GM13977 (cell line): ENCODE results near the gene YOD1.

Source experiments
- DNase-seq: peaks from one replicate; pipeline ENCODE4 v3.0.0; 2012; ENCODE audit warnings: low spot score
- CTCF ChIP-seq: IDR thresholded peaks from 2 replicates; pipeline ENCODE4 v1.5.1; 2012; ENCODE audit warnings: mild to moderate bottlenecking, control low read depth; ENCODE audit not compliant: insufficient read depth; ENCODE audit errors: extremely low read depth, missing control alignments
- in situ Hi-C: fragments of 300-500 bp; cut with MboI; formaldehyde crosslinking; loops from one replicate; pipeline ENCODE4 v1.12.0; 2022; ENCODE audit warnings: low sequenced_read_pairs, low pct_unique_long_range_greater_than_20kb, mixed read lengths, inconsistent platforms; ENCODE audit not compliant: unreplicated experiment

Gene YOD1

GRCh38 chr1:207073906-207074820 is 23.2 kb upstream of the YOD1 start:
- TF ChIP-seq CTCF = no peak
- DNase-seq = no peak
- in situ Hi-C loops = loop anchor here (10.0 kb wide), 1 partner anchor 331 kb away; no protein-coding TSS in a partner anchor

GRCh38 chr1:207072233-207072632 is 21.2 kb upstream of the YOD1 start:
- no peak for DNase-seq
- no peak for TF ChIP-seq CTCF
- in situ Hi-C loops = loop anchor here (10.0 kb wide), 1 partner anchor 333 kb away; no protein-coding TSS in a partner anchor

GRCh38 chr1:207071426-207071825 is 20.4 kb upstream of the YOD1 start:
- no peak for DNase-seq
- no peak for TF ChIP-seq CTCF
- in situ Hi-C loops = loop anchor here (10.0 kb wide), 1 partner anchor 333 kb away; no protein-coding TSS in a partner anchor

GRCh38 chr1:207070811-207071210 is 19.8 kb upstream of the YOD1 start:
- in situ Hi-C loops = loop anchor here (10.0 kb wide), 1 partner anchor 334 kb away; no protein-coding TSS in a partner anchor
- DNase-seq = no peak
- no peak for TF ChIP-seq CTCF

GRCh38 chr1:207069858-207070506 is 19.0 kb upstream of the YOD1 start:
- no peak for TF ChIP-seq CTCF
- DNase-seq = no peak
- in situ Hi-C loops = loop anchor here (10.0 kb wide), 1 partner anchor 335 kb away; no protein-coding TSS in a partner anchor

- in situ Hi-C loops = no loop called here
- DNase-seq = no peak
- TF ChIP-seq CTCF = no peak
These were observed 18.1 kb upstream of the YOD1 start for GRCh38 chr1:207069061-207069460.
